ENCODE results near the gene ULK4.

The ULK4 gene

GRCh38 chr3:41629072-41629471 is 332.8 kb downstream of the ULK4 start:
- DNase-seq: no peak

GRCh38 chr3:41627477-41628087 is 334.3 kb downstream of the ULK4 start:
- DNase-seq: no peak

GRCh38 chr3:41612853-41613252 is 349.1 kb downstream of the ULK4 start:
- DNase-seq: no peak

GRCh38 chr3:41611008-41611407 is 350.9 kb downstream of the ULK4 start:
- no peak for DNase-seq

- no peak for DNase-seq
These were observed 353.6 kb downstream of the ULK4 start for GRCh38 chr3:41608347-41608746.

GRCh38 chr3:41603807-41604206 is 358.1 kb downstream of the ULK4 start:
- DNase-seq: no peak

- DNase-seq: no peak
These were observed 359.8 kb downstream of the ULK4 start for GRCh38 chr3:41602121-41602520.

GRCh38 chr3:41601404-41601987 is 360.4 kb downstream of the ULK4 start:
- no peak for DNase-seq

GRCh38 chr3:41600616-41601015 is 361.3 kb downstream of the ULK4 start:
- DNase-seq: no peak

- DNase-seq: no peak
These were observed 362.8 kb downstream of the ULK4 start for GRCh38 chr3:41599127-41599484.

GRCh38 chr3:41598402-41599126 is 363.3 kb downstream of the ULK4 start:
- peak; percentile 37 for DNase-seq

- no peak for DNase-seq
These were observed 368.1 kb downstream of the ULK4 start for GRCh38 chr3:41593774-41594173.

- no peak for DNase-seq
These were observed 369.0 kb downstream of the ULK4 start for GRCh38 chr3:41592753-41593510.

- DNase-seq: no peak
These were observed 378.9 kb downstream of the ULK4 start for GRCh38 chr3:41583014-41583413.

- no peak for DNase-seq
These were observed 380.2 kb downstream of the ULK4 start for GRCh38 chr3:41581700-41582099.

GRCh38 chr3:41580274-41580959 is 381.5 kb downstream of the ULK4 start:
- DNase-seq: peak; percentile 21

GRCh38 chr3:41579861-41580260 is 382.0 kb downstream of the ULK4 start:
- DNase-seq: no peak

GRCh38 chr3:41578798-41579197 is 383.1 kb downstream of the ULK4 start:
- DNase-seq: no peak

GRCh38 chr3:41575724-41576123 is 386.2 kb downstream of the ULK4 start:
- DNase-seq: no peak

GRCh38 chr3:41574900-41575299 is 387.0 kb downstream of the ULK4 start:
- no peak for DNase-seq

GRCh38 chr3:41573591-41573990 is 388.3 kb downstream of the ULK4 start:
- no peak for DNase-seq

- DNase-seq: no peak
These were observed 389.8 kb downstream of the ULK4 start for GRCh38 chr3:41572092-41572491.

- DNase-seq: no peak
These were observed 392.1 kb downstream of the ULK4 start for GRCh38 chr3:41569632-41570305.

All from EL (cell line).